GM21367 (cell line): ENCODE measurements around the gene DNPH1.

Source experiments
- ATAC-seq: cut with Tn5 transposase; IDR thresholded peaks from one replicate; pipeline ENCODE4 v1.9.1; 2021; ENCODE audit not compliant: unreplicated experiment

Gene DNPH1, protein sequence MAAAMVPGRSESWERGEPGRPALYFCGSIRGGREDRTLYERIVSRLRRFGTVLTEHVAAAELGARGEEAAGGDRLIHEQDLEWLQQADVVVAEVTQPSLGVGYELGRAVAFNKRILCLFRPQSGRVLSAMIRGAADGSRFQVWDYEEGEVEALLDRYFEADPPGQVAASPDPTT

GRCh38 chr6:43228951-43229802, at the start of gene DNPH1:
Gene DNPH1 (minus strand): TSS chr6:43229481. CDS start chr6:43229456, 25 bp downstream.
- ATAC-seq, result peak; percentile 52

GRCh38 chr6:43278524-43279078, 49.3 kb upstream of the DNPH1 start:
- no peak for ATAC-seq

GRCh38 chr6:43277643-43278523, 48.6 kb upstream of the DNPH1 start:
- no peak for ATAC-seq

DNA sequence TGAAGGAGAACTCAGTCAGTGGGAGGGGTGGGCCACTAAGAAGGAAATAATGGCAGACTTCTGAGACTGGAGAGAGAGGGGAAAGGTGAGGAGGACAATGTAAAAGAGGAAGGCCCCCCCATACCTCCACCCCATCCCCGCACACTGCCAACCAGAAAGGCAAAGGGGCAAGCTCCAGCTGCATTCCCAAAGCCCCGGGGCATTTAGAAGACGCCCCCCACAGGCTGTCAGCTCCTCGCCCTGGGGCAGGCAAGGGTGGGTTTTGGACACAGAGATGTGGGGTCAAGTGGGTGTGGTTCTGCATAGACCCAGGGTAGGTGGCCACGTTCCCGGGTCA, 48.0 kb upstream of the DNPH1 start:
- no peak for ATAC-seq

DNA sequence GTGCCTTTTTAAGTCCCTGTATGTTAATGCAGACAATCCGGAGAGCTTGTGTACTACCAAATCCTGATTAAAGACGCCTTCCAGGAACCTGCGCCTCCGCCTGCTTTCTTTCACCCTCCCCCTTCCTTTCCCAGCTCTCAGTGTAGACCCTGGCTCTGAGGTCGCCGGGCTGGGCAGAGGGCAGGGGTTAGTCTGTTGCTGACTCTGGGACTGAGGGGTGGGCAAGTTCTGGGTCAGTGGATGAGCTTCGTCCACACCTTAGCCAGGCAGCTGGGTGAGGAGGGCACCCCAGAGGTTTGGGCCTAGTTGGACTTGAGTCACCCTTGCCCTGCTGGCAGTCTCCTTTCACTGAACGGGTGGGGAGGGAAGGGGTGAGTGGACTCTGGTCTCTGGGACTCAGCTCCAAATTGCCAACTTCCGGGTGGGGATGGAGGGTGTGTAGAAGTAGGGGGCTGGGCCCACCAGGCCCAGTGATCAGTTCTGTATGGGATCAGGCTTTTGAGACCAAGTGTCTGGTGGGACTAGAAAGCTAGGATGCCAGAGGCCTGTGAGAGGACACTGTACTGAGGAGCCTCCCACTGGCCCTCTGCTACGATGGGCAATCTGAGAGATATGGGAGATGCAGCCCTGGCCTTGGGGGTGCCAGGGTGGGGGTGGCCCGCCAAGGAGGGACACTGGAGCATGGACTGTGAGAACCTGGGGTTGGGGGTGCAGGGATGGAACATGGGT, 47.5 kb upstream of the DNPH1 start:
- ATAC-seq, result no peak

DNA sequence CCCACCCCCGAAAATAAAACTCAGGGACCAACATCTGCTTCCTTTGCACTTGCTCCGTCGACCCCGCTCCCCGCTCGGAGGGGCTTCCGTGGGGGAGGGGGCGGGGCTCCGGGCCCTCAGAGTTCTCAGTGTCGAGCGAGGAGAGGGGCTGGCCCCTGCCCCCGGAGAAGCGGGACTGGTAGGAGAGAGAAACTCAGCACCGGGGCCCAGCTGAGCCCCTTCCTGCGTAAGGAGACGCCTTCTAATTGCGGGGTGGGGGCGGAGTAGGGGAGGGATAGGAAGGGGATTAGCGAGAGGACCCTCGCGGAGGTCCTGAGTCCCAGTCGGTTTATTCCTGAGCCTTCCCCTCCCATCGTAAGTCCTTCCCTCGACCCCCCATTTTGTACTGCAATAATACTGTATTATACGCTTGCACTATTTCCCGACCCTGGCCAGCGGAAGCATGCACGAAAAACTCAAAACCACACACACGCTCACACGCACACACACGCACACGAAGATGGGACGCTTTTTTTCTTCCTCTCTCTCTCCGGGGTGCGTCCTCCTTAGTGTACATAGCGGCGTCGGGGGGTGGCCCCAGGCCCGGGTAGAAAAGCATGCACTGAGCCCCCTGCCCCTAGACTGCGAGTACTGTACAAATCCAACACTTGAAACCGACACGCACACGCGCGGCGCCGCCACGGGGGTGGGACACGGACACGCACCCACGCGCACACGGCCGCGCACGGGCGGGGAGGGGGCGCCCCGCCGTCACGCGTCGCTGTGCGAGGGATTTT, 46.7 kb upstream of the DNPH1 start:
- ATAC-seq, result no peak

DNA sequence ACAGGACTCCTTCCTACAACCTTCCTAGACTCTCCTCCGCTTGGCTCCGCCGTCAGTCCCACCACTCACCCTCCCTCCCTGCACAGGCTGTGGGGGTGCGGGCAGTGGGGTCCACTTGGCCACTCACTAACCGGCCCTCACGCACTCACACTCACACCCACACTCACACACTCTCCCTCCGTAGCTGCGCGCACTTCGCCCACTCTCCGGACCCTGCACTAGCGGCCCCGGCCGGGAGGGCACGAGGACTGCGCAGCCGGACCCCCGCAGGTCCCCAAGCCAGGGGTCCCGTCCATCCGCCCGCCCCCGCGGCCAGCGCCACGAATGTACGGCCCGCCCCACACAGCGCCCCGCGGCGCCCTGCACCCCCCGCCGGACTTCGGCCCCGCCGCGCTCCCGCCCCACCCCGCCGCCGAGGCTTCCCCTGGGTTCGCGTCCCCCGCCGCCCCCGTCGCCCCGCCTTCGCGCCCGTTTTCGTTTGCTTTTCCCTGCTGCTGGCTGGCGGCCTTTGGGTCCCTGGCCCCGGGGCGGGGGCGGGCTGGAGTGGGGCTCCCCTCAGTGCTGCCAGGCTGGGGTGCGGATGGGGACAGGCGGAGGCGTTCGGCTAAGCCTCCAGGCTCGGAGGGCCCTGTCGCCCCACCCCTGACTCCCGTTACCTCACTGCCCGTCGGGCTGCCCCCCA, 45.8 kb upstream of the DNPH1 start:
- no peak for ATAC-seq

GRCh38 chr6:43274127-43274915, 45.0 kb upstream of the DNPH1 start:
- ATAC-seq, result no peak

DNA sequence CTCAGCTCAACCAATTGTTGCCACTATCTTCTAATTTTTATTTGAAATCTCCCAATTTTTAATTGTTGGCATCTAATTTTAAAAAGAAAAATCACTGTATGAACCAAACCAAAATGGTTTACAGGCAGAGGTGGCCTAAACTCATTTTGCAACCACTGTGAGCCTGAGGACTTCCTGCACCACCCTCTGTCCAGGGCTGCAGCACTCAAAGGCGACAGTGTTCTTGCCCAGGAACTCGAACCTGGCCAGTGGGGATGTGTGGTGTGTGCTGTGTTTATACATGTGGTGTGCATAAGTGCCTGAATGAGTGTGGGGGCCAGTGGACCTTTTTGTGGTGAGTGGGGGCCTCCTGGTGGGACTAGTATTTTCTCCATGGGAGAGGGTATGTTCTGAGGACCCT, 44.4 kb upstream of the DNPH1 start:
- ATAC-seq, result no peak

DNA sequence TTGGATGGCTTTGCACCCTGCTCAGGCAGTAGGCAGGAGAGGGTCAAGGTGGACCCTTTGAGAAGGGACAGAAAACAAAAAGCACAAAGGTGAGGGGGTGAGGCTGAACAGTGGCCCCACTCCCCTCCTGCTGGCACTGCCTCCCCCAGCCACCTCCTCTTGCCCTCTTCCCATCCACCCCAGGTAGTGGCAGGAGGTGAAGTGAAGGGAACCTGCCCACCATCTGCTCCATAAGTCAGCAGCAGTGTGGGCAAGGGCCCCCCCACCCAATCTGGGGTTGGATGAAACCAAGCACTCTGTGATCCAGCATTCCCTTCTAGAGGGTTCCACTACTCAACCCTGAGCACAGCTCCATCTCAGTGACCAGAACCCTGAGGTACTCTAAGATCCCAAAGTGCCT, 42.7 kb upstream of the DNPH1 start:
- no peak for ATAC-seq

GRCh38 chr6:43271103-43271815, 42.0 kb upstream of the DNPH1 start:
- ATAC-seq, result no peak

DNA sequence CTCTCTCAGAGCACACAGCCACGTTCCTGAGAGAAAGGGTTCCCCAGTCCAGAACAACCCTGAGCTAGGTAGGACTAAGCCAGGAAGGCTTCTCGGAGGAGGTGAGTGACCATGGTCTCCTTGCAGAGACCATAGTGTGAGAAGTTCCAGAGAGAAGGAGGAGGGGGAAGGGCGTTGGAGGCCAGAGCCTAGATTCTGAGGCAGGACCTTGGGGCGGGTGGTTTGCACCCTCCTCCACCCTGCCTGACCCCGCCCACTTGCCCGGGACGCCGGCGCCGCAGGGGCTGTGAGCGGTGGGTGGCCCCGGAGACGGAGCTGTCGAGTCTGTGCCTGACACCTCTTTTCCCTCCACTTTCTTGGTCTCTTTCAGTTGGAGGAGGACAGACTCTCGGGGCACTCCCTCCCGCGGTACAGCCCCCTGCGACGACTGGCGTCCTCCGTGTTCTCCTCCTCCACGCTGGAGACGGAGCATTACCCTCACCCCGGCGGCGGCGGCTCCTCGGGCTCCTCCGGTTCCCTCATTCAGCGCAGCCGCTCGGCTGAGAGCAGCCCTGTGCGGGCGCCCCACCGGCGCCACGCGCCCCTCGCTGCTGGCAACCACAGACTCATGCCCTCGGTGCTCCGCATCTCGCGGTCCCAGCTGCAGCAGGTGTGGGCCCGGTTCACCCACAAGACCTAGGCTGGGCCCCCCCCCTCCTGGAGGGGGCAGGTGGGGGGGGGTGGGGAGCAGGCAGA, 40.2 kb upstream of the DNPH1 start:
- no peak for ATAC-seq

DNA sequence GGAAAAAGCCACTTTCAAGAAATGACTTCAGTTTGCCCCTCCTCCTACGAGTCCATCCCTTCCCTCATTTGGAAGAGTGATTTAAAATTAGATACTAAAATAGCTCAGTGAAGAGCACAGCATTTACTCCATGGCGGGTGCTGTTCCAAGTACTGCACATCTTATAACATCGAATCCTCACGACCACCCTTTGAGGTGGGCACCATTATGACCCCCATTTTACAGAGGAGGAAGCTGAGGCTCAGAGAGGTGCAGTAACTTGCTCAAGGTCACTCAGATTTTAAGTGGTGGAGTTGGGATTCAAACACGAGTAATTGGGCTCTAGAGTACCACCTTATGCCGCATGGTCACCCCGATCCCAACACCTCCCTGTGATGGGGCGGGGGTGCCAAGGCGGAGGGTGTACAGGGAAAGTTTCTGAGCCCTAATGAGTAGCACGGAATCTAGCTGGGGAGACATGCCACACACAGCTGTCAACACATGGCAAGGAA, 39.5 kb upstream of the DNPH1 start:
- ATAC-seq, result no peak

- ATAC-seq, result no peak
Observed at GRCh38 chr6:43268355-43268700, 39.0 kb upstream of the DNPH1 start.

DNA sequence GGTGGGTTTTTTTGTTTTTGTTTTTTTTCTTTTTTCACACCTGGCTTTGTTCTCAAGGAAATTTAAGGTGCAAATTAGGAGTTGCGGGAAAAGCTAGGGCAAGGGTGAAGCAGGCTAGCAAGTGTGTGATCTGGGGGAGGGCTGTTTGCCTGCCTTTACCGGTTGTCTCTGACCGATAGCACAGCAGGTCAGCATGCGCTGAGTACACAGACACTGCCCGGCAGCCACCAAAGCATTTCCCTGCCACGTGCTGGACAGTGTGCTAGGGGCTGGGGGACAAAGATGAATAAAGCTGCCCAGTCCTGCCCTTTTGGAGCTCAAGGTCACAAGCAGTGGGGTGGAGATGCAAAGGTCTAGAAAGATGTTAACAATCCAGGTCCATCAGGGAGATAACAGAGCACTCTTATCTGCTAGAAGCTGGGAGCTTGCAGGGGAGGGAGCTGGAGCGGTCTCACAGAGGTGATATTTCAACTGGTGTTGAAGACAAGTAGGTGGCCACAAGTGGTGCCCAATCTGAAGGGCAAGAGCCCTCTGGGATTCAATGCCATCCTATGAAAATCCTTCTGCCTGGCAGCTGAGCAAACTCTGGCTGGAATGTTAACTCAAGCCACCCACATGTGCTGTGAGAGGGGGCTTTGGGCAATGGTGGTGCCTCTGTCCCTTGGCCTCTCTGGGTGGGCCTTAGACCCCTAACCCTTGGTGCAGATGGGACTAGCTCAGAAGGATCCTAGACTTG, 38.5 kb upstream of the DNPH1 start:
- no peak for ATAC-seq

- ATAC-seq, result no peak
Observed at GRCh38 chr6:43265564-43265963, 36.3 kb upstream of the DNPH1 start.
